Neural progenitor cell (in vitro differentiated cells): ENCODE data around the gene RHNO1. TPM values are rescaled to one million over a fixed set of nuclear protein-coding genes. Genes with fewer than 3 reads are reported as not detected.

Source experiments
- DNase-seq: peaks from one replicate; pipeline ENCODE4 v3.0.0-alpha.2; 2016; ENCODE audit warnings: low spot score
- H2AFZ ChIP-seq: fragments of 200-600 bp; sonication (generic); replicated peaks from 2 replicates; pipeline ENCODE4 v1.6.1; 2016; ENCODE audit warnings: antibody characterized with exemption
- H3F3A ChIP-seq: fragments of 200-600 bp; sonication (generic); 2 replicates; pipeline ENCODE4 v1.6.1; 2016; ENCODE audit warnings: antibody characterized with exemption, low read depth
- H3K27ac ChIP-seq: fragments of 200-600 bp; sonication (generic); 2 replicates; pipeline ENCODE4 v1.5.1; 2016; ENCODE audit warnings: mild to moderate bottlenecking
- H3K27me3 ChIP-seq: fragments of 200-600 bp; sonication (generic); 2 replicates; pipeline ENCODE4 v1.6.1; 2016; ENCODE audit warnings: mild to moderate bottlenecking, moderate library complexity
- H3K36me3 ChIP-seq: fragments of 200-600 bp; sonication (generic); 2 replicates; pipeline ENCODE4 v1.5.1; 2016
- H3K4me1 ChIP-seq: fragments of 200-600 bp; sonication (generic); 2 replicates; pipeline ENCODE4 v1.6.1; 2016; ENCODE audit warnings: mixed run types
- H3K4me2 ChIP-seq: fragments of 200-600 bp; sonication (generic); 2 replicates; pipeline ENCODE4 v1.6.1; 2016
- H3K4me3 ChIP-seq: fragments of 200-600 bp; sonication (generic); 2 replicates; pipeline ENCODE4 v1.5.1; 2016
- H3K79me2 ChIP-seq: fragments of 200-600 bp; sonication (generic); 2 replicates; pipeline ENCODE4 v1.6.1; 2016; ENCODE audit warnings: low read depth
- H3K9ac ChIP-seq: fragments of 200-600 bp; sonication (generic); 2 replicates; pipeline ENCODE4 v1.6.1; 2016
- H3K9me3 ChIP-seq: fragments of 200-600 bp; sonication (generic); 2 replicates; pipeline ENCODE4 v1.5.1; 2016; ENCODE audit warnings: low read depth
- H4K20me1 ChIP-seq: fragments of 200-600 bp; sonication (generic); 2 replicates; pipeline ENCODE4 v1.6.1; 2016; ENCODE audit warnings: low read depth
- H3K27ac Mint-ChIP-seq: 3 replicates; pipeline ENCODE4 v1.8.0; 2021; ENCODE audit warnings: mixed read lengths
- H3K27me3 Mint-ChIP-seq: 2 replicates; pipeline ENCODE4 v1.8.0; 2022; ENCODE audit warnings: low read depth, mild to moderate bottlenecking, inconsistent platforms, moderate library complexity, mixed read lengths; ENCODE audit not compliant: insufficient read depth
- H3K36me3 Mint-ChIP-seq: 3 replicates; pipeline ENCODE4 v1.8.0; 2021; ENCODE audit warnings: mixed read lengths
- H3K4me1 Mint-ChIP-seq: 3 replicates; pipeline ENCODE4 v1.8.0; 2021; ENCODE audit warnings: mixed read lengths
- H3K4me3 Mint-ChIP-seq: 3 replicates; pipeline ENCODE4 v1.8.0; 2021; ENCODE audit warnings: mild to moderate bottlenecking, moderate library complexity, mixed read lengths
- H3K9me3 Mint-ChIP-seq: 3 replicates; pipeline ENCODE4 v1.8.0; 2020; ENCODE audit warnings: mixed read lengths
- EZH2 ChIP-seq: fragments of 200-600 bp; sonication (generic); IDR thresholded peaks from 2 replicates; pipeline ENCODE4 v1.6.1; 2017; ENCODE audit warnings: antibody characterized with exemption, mild to moderate bottlenecking, moderate library complexity
- EZH2phosphoT487 ChIP-seq: fragments of 200-600 bp; sonication (generic); IDR thresholded peaks from 2 replicates; pipeline ENCODE4 v1.6.1; 2017; ENCODE audit warnings: antibody characterized with exemption
- total RNA-seq: library from RNA; depleted of rRNA; stranded (reverse); fragments of >200 nt; gene quantifications from 2 replicates; pipeline ENCODE4 v1.2.3, GENCODE V29; 2015; ENCODE audit warnings: low replicate concordance
- TF ChIP-seq, protein P1 (sequence below): fragments of 200-600 bp; sonication (generic); IDR thresholded peaks from 2 replicates; pipeline ENCODE4 v1.5.1; 2017; ENCODE audit warnings: antibody characterized with exemption, mild to moderate bottlenecking

RHNO1 gene
- total RNA-seq, 1 donor from 2014 or later, result 140 TPM

DNA sequence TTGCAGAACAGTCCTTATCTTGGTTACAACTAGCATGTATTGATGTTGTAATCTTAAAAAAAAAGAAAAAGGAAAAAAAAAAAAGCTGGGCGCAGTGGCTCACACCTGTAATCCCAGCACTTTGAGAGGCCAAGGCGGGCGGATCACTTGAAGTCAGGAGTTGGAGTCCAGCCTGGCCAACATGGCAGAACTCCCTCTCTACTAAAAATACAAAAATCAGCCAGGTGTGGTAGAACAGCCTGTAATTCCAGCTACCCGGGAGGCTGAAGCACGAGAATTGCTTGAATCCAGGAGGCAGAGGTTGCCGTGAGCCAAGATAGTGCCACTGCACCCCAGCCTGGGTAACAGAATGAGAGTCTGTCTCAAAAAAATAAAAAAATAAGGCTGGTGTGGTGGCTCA lies 56.6 kb downstream of the RHNO1 start:
- H3K9ac ChIP-seq, result no peak overlapping the region
- H3K27ac Mint-ChIP-seq, result no peak overlapping the region
- no peak overlapping the region for H3K4me2 ChIP-seq
- no peaks in the 10 kb centered on the region for H3K9me3 ChIP-seq
- peaks cover 2% of the 10 kb centered on the region for H3K27me3 Mint-ChIP-seq
- no peak overlapping the region for H3K4me3 Mint-ChIP-seq
- no peak for DNase-seq
- H3K79me2 ChIP-seq, result no peaks in the 10 kb centered on the region
- H2AFZ ChIP-seq, result no peak overlapping the region
- no peak overlapping the region for H3K27ac ChIP-seq
- TF ChIP-seq EZH2 (no peak), EZH2phosphoT487 (no peak)
- TF ChIP-seq, protein P1, sequence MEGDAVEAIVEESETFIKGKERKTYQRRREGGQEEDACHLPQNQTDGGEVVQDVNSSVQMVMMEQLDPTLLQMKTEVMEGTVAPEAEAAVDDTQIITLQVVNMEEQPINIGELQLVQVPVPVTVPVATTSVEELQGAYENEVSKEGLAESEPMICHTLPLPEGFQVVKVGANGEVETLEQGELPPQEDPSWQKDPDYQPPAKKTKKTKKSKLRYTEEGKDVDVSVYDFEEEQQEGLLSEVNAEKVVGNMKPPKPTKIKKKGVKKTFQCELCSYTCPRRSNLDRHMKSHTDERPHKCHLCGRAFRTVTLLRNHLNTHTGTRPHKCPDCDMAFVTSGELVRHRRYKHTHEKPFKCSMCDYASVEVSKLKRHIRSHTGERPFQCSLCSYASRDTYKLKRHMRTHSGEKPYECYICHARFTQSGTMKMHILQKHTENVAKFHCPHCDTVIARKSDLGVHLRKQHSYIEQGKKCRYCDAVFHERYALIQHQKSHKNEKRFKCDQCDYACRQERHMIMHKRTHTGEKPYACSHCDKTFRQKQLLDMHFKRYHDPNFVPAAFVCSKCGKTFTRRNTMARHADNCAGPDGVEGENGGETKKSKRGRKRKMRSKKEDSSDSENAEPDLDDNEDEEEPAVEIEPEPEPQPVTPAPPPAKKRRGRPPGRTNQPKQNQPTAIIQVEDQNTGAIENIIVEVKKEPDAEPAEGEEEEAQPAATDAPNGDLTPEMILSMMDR, result no peak
- H3K9me3 Mint-ChIP-seq, result no peaks in the 10 kb centered on the region
- H3K36me3 Mint-ChIP-seq, result peaks cover 26% of the 10 kb centered on the region
- H3K36me3 ChIP-seq, result peaks cover 3% of the 10 kb centered on the region
- H3K4me1 Mint-ChIP-seq, result no peaks in the 10 kb centered on the region
- no peaks in the 10 kb centered on the region for H3K4me1 ChIP-seq
- no peaks in the 10 kb centered on the region for H3K27me3 ChIP-seq
- no peaks in the 10 kb centered on the region for H4K20me1 ChIP-seq
- no peaks in the 10 kb centered on the region for H3F3A ChIP-seq
- H3K4me3 ChIP-seq, result no peak overlapping the region

DNA sequence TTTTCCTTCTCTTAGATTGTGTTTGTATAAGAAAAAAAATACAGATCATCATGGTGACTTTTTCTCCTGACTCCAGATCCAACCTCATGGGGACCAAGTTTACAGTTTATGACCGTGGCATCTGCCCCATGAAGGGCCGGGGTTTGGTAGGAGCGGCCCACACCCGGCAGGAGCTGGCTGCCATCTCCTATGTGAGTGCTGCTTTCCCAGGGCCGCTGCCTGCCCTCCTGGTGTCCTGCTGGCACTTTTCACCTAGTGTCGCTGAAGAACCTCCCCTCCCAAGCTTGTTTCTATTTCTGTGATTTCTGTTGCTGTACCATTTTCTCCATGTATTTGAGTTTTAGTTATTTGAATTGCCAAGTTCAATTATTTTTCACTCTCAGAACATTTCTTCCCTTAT lies 57.3 kb downstream of the RHNO1 start:
- Histone ChIP-seq H3K27me3 (no peaks in the 10 kb centered on the region), H3K9ac (no peak overlapping the region), H3K4me3 (no peak overlapping the region), H3K79me2 (no peaks in the 10 kb centered on the region), H4K20me1 (no peaks in the 10 kb centered on the region), H3F3A (no peaks in the 10 kb centered on the region), H3K4me2 (no peak overlapping the region), H3K27ac (no peak overlapping the region), H3K9me3 (no peaks in the 10 kb centered on the region), H3K36me3 (peaks cover 3% of the 10 kb centered on the region), H3K4me1 (no peaks in the 10 kb centered on the region), H2AFZ (no peak overlapping the region)
- Mint-ChIP-seq H3K27me3 (peaks cover 2% of the 10 kb centered on the region), H3K4me1 (no peaks in the 10 kb centered on the region), H3K9me3 (no peaks in the 10 kb centered on the region), H3K36me3 (peaks cover 26% of the 10 kb centered on the region), H3K27ac (no peak overlapping the region), H3K4me3 (no peak overlapping the region)
- no peak for TF ChIP-seq EZH2
- TF ChIP-seq EZH2phosphoT487, result no peak
- TF ChIP-seq, protein P1, result no peak
- no peak for DNase-seq

DNA sequence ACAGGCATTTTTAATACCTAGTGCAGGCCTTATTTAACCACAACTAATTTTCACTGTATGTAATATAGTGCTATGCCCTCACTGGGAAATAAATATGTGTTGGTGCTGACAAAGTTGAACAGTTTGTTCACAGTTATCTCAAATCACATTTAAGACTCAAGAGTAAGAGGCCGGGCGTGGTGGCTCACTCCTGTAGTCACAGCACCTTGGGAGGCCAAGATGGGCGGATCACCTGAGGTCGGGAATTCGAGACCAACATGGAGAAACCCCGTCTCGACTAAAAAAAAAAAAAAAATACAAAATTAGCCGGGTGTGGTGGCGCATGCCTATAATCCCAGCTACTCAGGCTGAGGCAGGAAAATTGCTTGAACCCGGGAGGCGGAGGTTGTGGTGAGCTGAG lies 59.3 kb downstream of the RHNO1 start:
- Mint-ChIP-seq H3K27me3 (peaks cover 2% of the 10 kb centered on the region), H3K9me3 (no peaks in the 10 kb centered on the region), H3K4me3 (no peak overlapping the region), H3K4me1 (no peaks in the 10 kb centered on the region), H3K27ac (no peak overlapping the region), H3K36me3 (peaks cover 20% of the 10 kb centered on the region)
- no peaks in the 10 kb centered on the region for H3F3A ChIP-seq
- no peak overlapping the region for H3K27ac ChIP-seq
- H3K27me3 ChIP-seq, result no peaks in the 10 kb centered on the region
- H3K4me1 ChIP-seq, result no peaks in the 10 kb centered on the region
- no peak for DNase-seq
- no peak overlapping the region for H3K4me3 ChIP-seq
- no peak overlapping the region for H2AFZ ChIP-seq
- H3K36me3 ChIP-seq, result no peaks in the 10 kb centered on the region
- H3K79me2 ChIP-seq, result no peaks in the 10 kb centered on the region
- no peak for TF ChIP-seq EZH2
- no peak overlapping the region for H3K4me2 ChIP-seq
- H3K9me3 ChIP-seq, result no peaks in the 10 kb centered on the region
- no peak overlapping the region for H3K9ac ChIP-seq
- H4K20me1 ChIP-seq, result no peaks in the 10 kb centered on the region

DNA sequence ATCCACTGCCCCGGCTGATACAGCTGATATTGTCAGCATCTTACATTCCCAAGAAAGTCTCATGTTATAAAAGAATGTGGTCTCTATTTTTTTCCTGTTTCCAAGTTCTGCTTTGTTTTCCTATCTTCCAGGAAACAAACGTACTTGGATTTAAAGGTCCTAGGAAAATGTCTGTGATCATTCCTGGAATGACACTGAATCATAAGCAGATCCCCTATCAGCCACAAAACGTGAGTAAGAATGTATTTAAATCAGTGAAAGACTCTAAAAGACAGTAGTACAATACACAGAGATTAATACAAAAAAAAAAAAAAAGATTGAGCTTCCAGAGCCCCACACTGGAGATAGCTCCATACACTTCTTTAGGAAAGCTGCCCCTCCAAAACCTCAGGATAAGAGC lies 60.5 kb downstream of the RHNO1 start:
- Histone ChIP-seq H3K27ac (no peak overlapping the region), H3K36me3 (no peaks in the 10 kb centered on the region)

More for the DNA sequence above, 60.5 kb downstream of the RHNO1 start:
- Histone ChIP-seq H3K79me2 (no peaks in the 10 kb centered on the region), H3K4me1 (no peaks in the 10 kb centered on the region), H3K27me3 (no peaks in the 10 kb centered on the region), H3K9me3 (no peaks in the 10 kb centered on the region), H3K4me3 (no peak overlapping the region), H3F3A (no peaks in the 10 kb centered on the region), H3K4me2 (no peak overlapping the region), H4K20me1 (no peaks in the 10 kb centered on the region), H2AFZ (no peak overlapping the region), H3K9ac (no peak overlapping the region)
- H3K27ac Mint-ChIP-seq, result no peak overlapping the region
- no peaks in the 10 kb centered on the region for H3K4me1 Mint-ChIP-seq
- H3K9me3 Mint-ChIP-seq, result no peaks in the 10 kb centered on the region
- H3K27me3 Mint-ChIP-seq, result peaks cover 4% of the 10 kb centered on the region
- no peak for TF ChIP-seq EZH2phosphoT487
- TF ChIP-seq, protein P1, result no peak
- no peak for TF ChIP-seq EZH2
- no peak for DNase-seq
- H3K4me3 Mint-ChIP-seq, result no peak overlapping the region
- peaks cover 17% of the 10 kb centered on the region for H3K36me3 Mint-ChIP-seq

Other genes with a start within 250 kb of the RHNO1 start
- gene FKBP4, start 82.3 kb upstream of the RHNO1 start, total RNA-seq, result 45.3 and 58.6 TPM in 2 replicates
- gene ITFG2, start 64.6 kb upstream of the RHNO1 start, total RNA-seq, result 12.0 and 24.0 TPM in 2 replicates
- gene NRIP2, start 42.2 kb upstream of the RHNO1 start, total RNA-seq, result 0.09 and 0.65 TPM in 2 replicates
- not detected in 2 replicates for gene TEX52, start 20.2 kb upstream of the RHNO1 start, total RNA-seq
- 38.2 and 50.9 TPM in 2 replicates for gene FOXM1, start within 50 bp of the RHNO1 start, total RNA-seq
- 33.4 and 33.5 TPM in 2 replicates for gene TULP3, start 13.7 kb downstream of the RHNO1 start, total RNA-seq
- gene TEAD4, start 82.2 kb downstream of the RHNO1 start, total RNA-seq, result 8.8 and 22.5 TPM in 2 replicates
- 7.8 and 26.2 TPM in 2 replicates for gene TSPAN9, start 200.2 kb downstream of the RHNO1 start, total RNA-seq